ENCODE measurements around the gene CDH5. TPM values are rescaled to one million over a fixed set of nuclear protein-coding genes. Genes with fewer than 3 reads are reported as not detected.

CDH5 gene
- total RNA-seq, 1 donor from 2014 or later = not detected

GRCh38 chr16:66378741-66379570, 12.5 kb downstream of the CDH5 start:
- DNase-seq (ENCODE audit: low read depth) = no peak
- Histone ChIP-seq H3K4me3 (ENCODE audit: low read depth, low read length) (no peak overlapping the region), H3K36me3 (ENCODE audit: control insufficient read depth, insufficient read depth, low read length) (no peaks in the 10 kb centered on the region), H3K27me3 (ENCODE audit: control insufficient read depth, insufficient read depth, low read length) (no peaks in the 10 kb centered on the region)
- TF ChIP-seq CTCF (IDR thresholded peaks at IDR 0.05; ENCODE audit: insufficient read depth, low read length, severe bottlenecking) = no peak
- no peak for FAIRE-seq

GRCh38 chr16:66379571-66379941, 13.1 kb downstream of the CDH5 start:
- no peak for DNase-seq (ENCODE audit: low read depth)
- H3K27me3 ChIP-seq (ENCODE audit: control insufficient read depth, insufficient read depth, low read length) = no peaks in the 10 kb centered on the region
- H3K4me3 ChIP-seq (ENCODE audit: low read depth, low read length) = no peak overlapping the region
- FAIRE-seq = no peak
- no peaks in the 10 kb centered on the region for H3K36me3 ChIP-seq (ENCODE audit: control insufficient read depth, insufficient read depth, low read length)
- TF ChIP-seq CTCF (IDR thresholded peaks at IDR 0.05; ENCODE audit: insufficient read depth, low read length, severe bottlenecking) = no peak

GRCh38 chr16:66380421-66380820, 13.9 kb downstream of the CDH5 start:
- TF ChIP-seq CTCF (IDR thresholded peaks at IDR 0.05; ENCODE audit: insufficient read depth, low read length, severe bottlenecking) = no peak
- FAIRE-seq = no peak
- H3K4me3 ChIP-seq (ENCODE audit: low read depth, low read length) = no peak overlapping the region

GRCh38 chr16:66381585-66382170, 15.2 kb downstream of the CDH5 start:
- Histone ChIP-seq H3K36me3 (ENCODE audit: control insufficient read depth, insufficient read depth, low read length) (no peaks in the 10 kb centered on the region), H3K27me3 (ENCODE audit: control insufficient read depth, insufficient read depth, low read length) (no peaks in the 10 kb centered on the region), H3K4me3 (ENCODE audit: low read depth, low read length) (no peak overlapping the region)
- no peak for TF ChIP-seq CTCF (IDR thresholded peaks at IDR 0.05; ENCODE audit: insufficient read depth, low read length, severe bottlenecking)
- no peak for DNase-seq (ENCODE audit: low read depth)
- no peak for FAIRE-seq

More at GRCh38 chr16:66380421-66380820, 13.9 kb downstream of the CDH5 start:
- Histone ChIP-seq H3K36me3 (ENCODE audit: control insufficient read depth, insufficient read depth, low read length) (no peaks in the 10 kb centered on the region), H3K27me3 (ENCODE audit: control insufficient read depth, insufficient read depth, low read length) (no peaks in the 10 kb centered on the region)
- no peak for DNase-seq (ENCODE audit: low read depth)

GRCh38 chr16:66382171-66382965, 15.9 kb downstream of the CDH5 start:
- FAIRE-seq = no peak
- H3K4me3 ChIP-seq (ENCODE audit: low read depth, low read length) = no peak overlapping the region
- DNase-seq (ENCODE audit: low read depth) = peak; percentile 98

More at GRCh38 chr16:66382171-66382965, 15.9 kb downstream of the CDH5 start:
- H3K27me3 ChIP-seq (ENCODE audit: control insufficient read depth, insufficient read depth, low read length) = no peaks in the 10 kb centered on the region
- H3K36me3 ChIP-seq (ENCODE audit: control insufficient read depth, insufficient read depth, low read length) = no peaks in the 10 kb centered on the region
- no peak for TF ChIP-seq CTCF (IDR thresholded peaks at IDR 0.05; ENCODE audit: insufficient read depth, low read length, severe bottlenecking)

Measured in bronchial epithelial cell (primary cell).